ENCODE results near the gene PRSS36.
A peak's percentile ranks its signal among the peaks of the same experiment; 100 is the strongest.
"Not testable (repeated sequence)": the region's sequence is repeated elsewhere in the genome, so short reads cannot be mapped to it uniquely, and the experiment has no call there.

PRSS36 gene

DNA sequence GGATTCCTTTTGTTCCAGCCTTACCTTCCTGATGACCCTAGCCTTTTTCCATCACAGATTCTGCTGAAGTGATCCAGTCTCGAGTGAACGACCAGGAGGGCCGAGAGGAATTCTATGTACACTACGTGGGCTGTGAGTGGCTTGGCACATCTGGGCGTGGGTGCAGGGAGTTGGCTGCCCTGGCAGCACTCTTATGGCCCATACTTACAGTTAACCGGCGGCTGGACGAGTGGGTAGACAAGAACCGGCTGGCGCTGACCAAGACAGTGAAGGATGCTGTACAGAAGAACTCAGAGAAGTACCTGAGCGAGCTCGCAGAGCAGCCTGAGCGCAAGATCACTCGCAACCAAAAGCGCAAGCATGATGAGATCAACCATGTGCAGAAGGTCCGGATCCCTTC is 29.7 kb downstream of the PRSS36 start:
- no peak for DNase-seq (ENCODE audit: low read depth)

DNA sequence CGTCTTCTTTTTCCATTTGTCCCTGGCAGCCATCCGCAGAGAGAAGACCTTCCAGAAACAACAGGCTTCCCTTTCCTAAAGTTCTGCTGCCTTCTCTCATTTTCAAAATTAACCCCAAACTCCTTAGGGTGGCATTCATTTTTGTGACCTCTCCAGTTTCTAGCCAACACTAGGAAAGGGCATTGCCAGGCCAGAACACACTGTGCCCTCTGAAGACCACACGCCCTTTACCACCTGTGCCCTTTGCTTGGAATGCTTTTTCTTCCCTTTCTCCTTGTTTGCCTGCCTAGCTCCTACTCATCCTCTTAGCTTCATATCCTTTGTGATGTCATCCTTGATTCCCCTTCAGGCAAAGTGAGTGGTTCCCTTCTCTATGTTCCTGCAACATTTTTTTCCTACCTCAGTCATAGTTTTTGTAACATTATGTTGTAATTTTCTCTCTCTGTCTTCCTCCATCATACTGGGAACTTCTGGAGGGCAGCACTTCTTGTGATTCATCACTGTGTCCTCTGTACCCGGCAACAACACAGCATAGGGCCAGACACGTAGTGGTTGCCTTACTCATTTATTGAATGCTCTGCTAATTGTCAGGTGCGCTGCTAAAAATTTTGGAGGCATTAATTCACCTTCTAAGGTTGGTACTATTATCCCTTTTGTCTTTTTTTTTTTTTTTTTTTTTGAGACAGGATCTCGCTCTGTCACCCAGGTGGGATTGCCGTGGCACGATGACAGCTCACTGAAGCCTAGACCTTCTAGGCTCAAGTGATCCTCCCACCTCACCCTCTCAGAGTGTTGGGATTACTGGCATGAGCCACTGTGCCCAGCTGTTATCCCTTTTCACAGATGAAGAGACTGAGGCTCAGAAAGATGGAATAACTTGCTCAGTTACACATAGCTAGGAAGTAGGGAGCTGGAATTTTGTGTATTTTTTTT is 31.4 kb downstream of the PRSS36 start:
- peak; percentile 24 for DNase-seq (ENCODE audit: low read depth)

DNA sequence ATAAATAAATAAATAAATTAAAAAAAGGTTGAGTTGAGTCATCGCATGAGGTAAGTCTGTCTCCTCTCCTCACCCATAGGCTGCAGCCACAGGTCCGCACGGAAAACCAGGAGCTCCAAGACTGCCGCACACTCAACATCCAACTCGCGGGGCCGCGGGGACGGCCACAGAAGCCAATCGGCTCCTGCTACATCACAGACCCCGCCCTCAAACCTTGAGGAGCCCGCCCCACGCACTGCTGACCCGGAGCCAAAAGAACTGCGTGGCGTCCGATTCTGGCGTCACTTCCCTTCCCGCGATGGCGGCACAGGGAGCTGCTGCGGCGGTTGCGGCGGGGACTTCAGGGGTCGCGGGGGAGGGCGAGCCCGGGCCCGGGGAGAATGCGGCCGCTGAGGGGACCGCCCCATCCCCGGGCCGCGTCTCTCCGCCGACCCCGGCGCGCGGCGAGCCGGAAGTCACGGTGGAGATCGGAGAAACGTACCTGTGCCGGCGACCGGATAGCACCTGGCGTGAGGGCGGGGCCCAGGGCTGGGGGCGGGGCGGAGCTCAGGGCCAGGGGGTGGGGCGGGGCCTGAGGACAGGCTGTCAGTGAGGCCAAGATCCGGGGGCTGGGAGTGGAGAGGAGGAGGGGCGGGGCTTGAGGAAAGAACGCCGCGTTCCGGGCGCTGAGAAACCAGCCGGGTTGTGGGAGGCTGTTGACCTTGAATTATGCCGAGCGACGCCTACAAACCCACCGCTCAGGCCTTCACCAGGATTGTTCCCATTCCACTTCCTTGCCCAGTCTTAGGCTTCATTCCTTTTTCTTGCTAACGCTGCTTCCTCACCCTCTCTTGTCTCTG is 32.3 kb downstream of the PRSS36 start, which contains the start of gene KAT8:
TSS of gene KAT8 (plus strand) at position 281 of the 839 bp plus-strand sequence. CDS start at position 299, 18 bp downstream.
- DNase-seq (ENCODE audit: low read depth) = peak; percentile 96

DNA sequence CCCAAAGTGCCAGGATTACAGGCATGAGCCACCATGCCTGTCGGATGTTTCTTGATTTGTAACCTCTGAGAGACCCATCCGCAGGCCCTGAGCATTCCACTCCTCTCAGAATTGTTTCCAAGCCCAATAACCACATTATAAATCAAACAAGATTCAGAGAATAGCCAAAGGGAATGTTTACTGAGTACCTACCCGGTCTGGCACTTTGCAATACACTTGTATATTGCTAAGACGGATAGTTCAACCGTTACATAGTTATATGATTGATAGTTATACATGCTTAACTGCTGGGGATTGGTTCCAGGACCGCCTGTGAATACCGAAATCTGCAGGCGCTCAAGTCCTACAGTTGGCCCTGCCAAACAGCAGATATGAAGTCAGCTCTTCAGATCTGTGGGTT is 35.4 kb downstream of the PRSS36 start:
- no peak for DNase-seq (ENCODE audit: low read depth)

DNA sequence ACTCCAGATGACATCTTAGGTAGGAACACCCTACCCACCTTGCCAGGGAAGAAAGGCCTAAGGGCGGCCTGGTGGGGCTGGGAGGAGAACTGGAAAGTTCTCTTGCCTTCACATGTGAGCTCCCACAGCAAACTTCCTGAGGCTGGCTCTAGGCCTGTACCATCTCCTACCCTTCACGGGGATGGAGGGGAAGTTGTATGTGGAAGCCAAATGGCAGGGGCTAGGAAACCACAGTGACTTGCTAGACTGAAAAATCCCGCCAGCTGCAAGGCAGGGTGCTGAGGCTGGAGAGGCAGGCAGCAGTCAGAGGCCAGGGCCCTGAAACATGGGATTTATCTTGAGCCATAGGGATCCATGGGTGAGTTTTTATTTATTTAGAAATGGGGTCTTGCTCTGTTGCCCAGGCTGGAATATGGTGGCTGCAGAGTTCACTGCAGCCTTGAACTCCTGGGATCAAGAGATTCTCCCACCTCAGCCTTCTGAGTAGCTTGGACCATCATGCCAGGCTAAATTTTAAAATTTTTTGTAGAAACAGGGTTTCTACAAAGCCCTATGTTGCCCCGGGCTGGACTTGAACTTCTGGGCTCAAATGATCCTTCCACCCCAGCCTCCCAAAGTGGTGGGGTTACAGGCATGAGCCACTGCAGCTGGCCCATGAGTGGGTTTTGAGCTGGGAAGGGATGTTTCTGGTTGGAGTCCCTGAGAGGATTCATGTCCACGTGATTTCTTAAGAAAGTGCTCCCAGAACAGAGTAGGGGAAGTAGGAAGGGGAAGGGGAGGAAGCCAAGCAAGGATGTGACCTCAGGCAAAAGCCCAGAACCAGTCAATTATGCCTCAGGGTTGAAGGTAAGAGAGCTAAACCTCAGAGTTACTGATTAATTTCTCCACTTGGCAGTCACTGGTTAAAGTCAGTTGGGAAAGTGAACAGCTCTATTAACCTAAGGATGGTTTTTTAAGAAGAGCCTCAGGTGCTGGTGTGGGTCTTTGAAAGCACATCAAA is 36.4 kb downstream of the PRSS36 start:
- no peak for DNase-seq (ENCODE audit: low read depth)

DNA sequence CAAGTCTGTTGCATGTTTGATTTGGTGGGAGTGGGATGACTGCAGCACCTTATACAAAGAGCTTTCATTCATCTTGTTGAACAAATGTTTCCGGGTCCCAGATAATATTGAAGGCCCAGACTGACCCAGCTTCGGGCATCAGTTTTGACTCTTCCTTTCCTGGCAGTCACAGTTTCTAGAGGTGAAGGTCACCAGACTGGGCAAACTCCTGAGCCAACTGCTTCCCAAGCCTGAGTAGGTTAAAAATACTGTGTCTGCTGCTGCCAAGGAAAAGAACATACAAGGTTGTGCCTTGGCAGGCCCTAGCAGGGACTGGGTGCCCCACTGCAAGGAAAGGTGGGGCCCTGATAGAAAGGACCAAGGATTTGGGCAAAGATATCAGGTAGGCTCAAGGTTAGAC is 37.2 kb downstream of the PRSS36 start:
- DNase-seq (ENCODE audit: low read depth) = no peak

DNA sequence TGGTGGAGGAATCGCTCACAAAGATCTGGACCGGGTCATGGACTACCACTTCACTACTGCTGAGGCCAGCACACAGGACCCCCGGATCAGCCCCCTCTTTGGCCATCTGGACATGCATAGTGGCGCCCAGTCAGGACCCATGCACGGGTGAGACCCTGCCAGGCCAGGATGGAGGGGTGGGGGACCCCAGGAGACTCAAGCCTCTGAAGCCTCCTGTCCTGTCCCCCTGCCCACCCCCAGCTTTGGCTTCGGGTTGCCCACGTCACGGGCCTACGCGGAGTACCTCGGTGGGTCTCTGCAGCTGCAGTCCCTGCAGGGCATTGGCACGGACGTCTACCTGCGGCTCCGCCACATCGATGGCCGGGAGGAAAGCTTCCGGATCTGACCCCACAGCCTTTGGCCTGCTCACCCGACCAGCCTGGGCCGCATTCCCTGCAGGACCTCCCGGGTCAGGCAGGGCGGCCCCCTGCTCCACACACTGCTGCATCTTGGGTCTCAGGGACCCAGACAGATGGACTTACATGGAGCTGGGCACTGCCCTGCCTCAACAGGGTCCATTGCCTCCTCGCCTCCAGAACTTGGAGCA is 37.9 kb downstream of the PRSS36 start:
- no peak for DNase-seq (ENCODE audit: low read depth)

DNA sequence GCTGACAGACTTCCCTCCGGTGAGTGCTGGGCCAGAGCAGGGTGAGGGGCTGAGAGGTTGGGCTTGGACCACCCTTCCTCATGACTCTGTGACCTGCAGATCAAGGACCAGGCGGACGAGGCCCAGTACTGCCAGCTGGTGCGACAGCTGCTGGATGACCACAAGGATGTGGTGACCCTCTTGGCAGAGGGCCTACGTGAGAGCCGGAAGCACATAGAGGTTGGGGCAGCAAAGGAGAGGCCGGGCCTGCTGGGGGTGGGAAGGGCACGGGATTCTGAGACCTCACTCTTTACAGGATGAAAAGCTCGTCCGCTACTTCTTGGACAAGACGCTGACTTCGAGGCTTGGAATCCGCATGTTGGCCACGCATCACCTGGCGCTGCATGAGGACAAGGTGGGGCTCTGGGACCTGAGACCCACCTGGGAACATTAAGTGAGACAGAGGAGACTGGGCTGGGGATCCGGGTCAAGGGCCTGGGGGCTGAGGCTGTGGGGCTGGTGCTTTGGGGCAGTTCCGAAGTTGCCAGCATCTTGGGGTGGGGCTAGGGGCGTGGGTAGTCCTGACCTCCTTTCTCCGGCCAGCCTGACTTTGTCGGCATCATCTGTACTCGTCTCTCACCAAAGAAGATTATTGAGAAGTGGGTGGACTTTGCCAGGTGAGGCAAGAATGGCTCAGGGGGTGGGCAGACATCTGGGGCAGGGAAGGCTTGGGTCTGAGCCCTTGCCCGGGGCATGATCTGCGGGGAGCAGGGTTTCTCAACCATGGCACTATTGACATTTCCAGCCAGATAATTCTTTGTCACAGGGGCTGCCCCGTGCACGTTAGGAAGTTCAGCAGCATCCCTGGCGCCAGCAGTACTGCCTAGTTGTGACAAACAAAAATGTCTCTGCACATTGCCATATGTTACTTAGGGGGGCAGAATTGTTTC is 39.5 kb downstream of the PRSS36 start:
- no peak for DNase-seq (ENCODE audit: low read depth)

DNA sequence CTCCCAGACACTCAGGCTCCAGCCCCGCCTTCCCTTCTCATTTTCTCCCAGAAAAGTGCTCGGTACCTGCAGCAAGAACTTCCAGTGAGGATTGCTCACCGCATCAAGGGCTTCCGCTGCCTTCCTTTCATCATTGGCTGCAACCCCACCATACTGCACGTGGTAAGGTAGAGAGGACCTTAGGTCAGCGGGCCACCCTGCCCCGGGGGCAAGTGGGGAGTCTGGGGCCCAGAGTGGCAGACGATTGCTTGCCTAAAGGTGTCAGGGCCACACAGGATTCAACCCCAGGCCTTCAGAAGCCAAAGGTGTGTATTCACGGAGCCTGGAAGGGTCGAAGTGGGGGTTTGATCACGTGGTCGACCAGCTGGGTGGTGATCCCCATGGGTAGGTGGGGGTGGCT is 40.2 kb downstream of the PRSS36 start:
- DNase-seq (ENCODE audit: low read depth) = no peak

DNA sequence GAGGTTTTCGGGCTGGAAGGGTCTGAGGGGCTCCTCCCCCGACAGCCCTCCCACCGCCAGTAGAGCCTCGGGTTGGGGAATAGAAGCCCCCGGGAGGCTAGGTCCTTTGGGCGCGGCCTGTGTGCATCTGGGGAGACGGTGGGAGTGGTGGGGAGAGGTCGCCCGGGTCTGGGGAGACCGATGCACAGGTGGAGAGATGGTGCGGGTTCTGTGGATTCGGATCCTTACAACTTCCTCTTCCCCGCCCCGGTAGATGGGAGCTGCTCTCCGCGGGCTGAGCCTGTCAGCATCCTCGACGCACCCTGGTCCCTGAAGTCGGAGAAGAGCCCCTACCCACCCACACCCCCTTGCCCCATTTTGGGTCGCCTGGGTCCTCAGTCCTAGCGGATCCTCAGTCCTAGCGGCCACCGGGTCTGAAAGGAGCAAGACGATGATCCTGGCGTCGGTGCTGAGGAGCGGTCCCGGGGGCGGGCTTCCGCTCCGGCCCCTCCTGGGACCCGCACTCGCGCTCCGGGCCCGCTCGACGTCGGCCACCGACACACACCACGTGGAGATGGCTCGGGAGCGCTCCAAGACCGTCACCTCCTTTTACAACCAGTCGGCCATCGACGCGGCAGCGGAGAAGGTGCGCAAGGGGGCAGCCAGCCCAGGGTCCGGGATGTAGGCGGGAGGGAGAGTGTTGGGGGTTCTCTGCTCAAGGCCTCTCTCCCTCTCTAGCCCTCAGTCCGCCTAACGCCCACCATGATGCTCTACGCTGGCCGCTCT is 40.9 kb downstream of the PRSS36 start:
- no peak for DNase-seq (ENCODE audit: low read depth)

DNA sequence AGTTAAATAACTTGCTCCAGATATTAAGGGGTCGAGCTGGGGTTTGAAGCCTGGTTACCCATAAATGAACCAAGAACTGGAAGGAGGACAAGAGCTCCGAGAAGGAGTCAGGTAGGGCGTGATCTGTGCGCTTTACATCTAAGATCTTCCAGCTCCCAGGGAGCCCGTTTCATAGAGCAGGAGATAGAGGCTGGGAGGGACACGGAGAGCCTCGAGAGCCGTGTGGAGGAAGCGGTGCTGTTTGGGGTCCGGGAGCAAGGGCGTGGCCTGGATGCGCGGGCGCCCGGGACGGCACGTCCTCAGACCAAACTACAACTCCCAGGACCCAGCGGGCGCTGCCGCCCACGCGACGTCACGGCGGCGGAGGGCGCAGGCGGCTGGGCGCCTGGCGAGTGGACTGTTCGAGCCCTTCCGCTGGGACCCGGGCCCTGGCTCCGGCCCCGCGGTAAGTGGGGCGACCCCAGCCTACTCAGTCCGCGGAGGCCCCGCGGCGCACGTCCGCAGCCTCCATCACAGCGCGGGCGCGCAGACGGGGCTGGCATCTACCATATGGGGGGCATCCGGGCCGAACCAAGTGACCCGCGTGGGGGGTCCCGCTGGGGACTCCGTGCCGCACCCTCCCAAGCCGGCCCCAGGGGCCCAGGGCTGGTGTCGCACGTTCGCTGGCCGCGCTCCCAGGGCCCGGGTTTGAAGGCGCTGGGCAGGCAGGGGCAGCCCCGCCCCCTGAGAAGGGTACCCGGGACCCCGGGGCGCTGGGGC is 41.7 kb downstream of the PRSS36 start, which contains the start of gene BCKDK:
TSS of gene BCKDK (plus strand) at position 352 of the 759 bp plus-strand sequence. CDS start 838 bp downstream, outside the sequence.
- DNase-seq (ENCODE audit: low read depth) = peak; percentile 38

DNA sequence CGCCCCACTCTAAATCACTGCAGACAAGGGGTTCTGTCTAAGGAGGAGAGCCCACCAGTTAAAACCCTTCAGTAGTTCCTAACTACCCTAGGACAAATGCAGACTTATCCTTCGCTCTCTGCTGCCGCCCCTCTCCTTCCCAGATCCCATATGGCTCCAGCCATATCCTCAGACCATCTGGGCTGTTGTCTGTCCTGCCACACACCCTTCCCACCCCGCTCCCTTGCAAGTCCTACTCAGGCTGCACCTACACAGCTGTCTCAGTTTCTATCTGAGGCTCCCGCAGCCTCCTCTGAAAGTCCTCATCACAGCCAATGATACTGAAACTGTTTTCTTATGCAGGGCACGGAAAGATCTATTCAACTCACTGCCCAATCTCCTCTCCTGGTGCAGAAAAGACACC is 42.4 kb downstream of the PRSS36 start:
- DNase-seq (ENCODE audit: low read depth) = no peak

DNA sequence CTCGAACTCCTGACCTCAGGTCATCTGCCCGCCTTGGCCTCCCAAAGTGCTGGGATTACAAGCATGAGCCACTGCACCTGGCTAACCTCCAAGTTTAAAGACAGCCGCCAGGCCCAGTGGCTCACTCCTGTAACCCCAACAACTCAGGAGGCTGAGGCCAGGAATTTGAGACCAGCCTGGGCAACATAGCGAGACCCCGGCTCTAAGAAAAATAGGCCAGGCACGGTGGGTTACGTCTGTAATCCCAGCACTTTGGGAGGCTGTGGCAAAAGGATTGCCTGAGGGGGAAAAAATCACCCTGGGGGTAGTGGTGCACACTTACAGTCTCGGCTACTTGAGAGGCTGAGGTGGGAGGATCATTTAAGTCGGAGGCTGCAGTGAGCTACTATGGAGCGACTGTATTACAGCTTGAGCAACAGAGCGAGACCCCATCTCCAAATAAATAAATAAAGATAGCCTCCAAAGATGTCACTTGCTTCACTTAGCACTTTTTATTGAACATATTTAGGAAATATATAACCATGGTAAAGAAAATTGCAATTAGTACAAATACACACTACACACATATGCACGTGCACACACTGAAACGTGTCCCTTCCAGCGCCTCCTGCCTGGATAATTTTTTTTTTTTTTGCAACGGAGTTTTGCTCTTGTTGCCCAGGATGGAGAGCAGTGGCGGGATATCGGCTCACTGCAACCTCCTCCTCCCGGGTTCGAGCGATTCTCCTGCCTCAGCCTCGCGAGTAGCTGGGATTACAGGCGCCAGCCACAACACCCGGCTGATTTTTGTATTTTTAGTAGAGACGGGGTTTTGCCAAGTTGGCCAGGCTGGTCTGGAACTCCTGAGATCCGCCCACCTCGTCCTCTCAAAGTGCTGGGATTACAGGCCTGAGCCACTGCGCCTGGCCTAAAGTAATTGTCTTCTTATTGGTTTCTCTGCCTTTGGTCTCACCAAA is 43.1 kb downstream of the PRSS36 start:
- DNase-seq (ENCODE audit: low read depth) = no peak

DNA sequence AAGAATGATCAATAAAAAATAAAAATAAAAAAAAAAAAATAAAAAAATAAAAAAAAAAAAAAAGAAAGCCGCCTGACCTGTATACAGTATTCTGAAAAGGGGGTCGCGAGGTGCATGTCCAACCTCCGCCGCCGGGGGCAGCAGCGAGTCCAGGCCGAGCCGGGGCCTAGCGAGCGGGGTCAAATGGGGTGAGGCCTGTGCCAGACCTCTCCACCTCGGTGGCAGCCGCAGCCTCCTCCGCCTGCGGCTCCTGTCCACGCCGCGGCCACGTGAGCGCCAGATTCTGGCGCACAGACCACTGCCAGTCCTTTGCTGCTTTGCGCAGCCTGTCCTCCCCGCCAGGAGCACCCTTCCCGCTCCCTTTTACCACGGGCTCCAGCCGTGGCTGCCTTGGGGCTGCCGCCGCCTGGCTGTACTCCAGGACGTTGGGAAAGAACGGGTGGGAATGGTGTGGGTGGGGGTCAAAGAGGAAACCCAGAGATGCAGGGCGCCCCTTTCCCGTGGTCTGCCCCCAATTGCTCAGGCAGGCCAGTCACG is 44.1 kb downstream of the PRSS36 start:
- no peak for DNase-seq (ENCODE audit: low read depth)

DNA sequence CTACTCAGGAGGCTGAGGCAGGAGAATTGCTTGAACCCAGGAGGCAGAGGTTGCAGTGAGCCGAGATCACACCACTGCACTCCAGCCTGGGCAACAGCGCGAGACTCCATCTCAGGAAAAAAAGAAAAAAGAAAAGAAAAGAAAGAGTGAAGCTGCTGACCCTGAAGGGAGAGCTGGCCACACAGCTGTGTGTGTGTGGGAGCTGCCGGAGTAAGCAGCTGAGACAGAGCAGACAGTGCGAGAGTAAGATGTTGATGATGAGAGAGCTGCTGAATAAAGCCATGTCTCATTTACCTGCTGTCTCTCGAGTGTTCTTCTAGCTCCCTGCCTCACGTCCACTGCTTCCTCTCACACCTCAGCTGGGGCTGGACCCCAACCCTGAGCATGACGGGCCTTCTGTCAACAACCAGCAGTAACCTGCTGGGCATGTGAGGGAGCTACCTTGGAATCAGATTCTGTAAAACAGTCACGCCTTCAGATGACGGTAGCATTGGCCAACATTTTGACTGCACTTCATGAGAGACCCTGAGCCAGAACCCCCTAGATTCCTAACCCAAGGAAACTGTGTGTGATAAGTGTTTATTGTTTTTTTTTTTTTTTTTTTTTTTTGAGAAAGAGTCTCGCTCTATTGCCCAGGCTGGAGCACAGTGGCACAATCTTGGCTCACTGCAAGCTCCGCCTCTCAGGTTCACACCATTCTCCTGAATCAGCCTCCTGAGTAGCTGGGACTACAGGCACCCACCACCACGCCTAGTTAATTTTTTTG is 48.8 kb downstream of the PRSS36 start:
- not testable (repeated sequence) for DNase-seq (ENCODE audit: low read depth)
